DOHH2 (cell line): ENCODE results near the gene DACT2.

ENCODE experiments used
- EZH2phosphoT487 ChIP-seq: fragments of 200-600 bp; sonication (generic); IDR thresholded peaks from 2 replicates; pipeline ENCODE4 v1.6.1; 2017; ENCODE audit warnings: borderline replicate concordance, mild to moderate bottlenecking, antibody characterized with exemption, low read length, moderate library complexity, mixed read lengths
- TF ChIP-seq, protein P1 (sequence below): fragments of 200-600 bp; sonication (generic); IDR thresholded peaks from one replicate; pipeline ENCODE4 v1.5.1; 2014; ENCODE audit warnings: antibody characterized with exemption, mild to moderate bottlenecking, low read depth, low read length; ENCODE audit not compliant: poor library complexity, severe bottlenecking

DNA sequence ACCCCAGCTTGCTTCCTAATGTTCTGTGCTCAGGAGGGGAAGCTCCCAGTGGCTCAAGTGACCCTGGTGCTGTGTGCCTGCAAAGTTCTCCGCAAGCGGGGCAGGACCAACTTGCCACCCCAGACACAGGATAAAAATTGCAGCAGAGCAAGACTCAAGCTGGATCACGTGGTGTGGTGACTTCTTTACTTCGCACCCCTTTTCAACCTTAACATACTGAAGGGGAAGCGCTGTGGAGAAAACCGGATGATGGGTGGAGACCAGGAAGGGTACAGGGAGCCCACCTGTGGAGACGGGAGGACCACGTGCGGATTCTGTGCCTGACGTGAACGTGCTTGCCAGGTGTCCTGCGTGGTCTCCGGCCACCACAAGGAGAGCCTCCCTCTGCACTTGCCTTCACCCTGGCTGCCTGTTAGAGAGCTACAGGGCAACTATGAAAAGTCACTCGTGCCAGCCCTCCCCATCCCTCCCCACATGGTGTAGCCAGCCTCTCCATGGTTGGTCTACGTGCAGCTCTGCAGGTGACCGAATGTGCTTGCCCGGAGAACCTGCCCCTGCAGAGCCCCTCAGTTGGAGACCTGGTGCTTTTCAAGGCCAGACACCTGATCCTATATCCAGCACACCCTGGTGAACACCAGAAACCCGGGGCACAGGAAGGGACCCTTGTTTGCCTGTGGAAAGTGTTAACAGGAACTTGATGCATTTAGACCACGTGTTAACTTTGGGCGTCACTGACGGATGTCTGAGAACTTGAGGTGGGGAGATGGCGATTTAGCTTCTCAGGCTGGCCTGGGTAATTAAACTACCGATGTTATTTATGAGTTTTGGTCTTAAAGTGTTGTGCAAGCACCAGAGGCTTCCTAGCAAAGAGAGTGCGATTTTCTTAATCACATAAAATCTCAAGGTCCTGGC, 23.9 kb upstream of the DACT2 start:
- TF ChIP-seq, protein P1, sequence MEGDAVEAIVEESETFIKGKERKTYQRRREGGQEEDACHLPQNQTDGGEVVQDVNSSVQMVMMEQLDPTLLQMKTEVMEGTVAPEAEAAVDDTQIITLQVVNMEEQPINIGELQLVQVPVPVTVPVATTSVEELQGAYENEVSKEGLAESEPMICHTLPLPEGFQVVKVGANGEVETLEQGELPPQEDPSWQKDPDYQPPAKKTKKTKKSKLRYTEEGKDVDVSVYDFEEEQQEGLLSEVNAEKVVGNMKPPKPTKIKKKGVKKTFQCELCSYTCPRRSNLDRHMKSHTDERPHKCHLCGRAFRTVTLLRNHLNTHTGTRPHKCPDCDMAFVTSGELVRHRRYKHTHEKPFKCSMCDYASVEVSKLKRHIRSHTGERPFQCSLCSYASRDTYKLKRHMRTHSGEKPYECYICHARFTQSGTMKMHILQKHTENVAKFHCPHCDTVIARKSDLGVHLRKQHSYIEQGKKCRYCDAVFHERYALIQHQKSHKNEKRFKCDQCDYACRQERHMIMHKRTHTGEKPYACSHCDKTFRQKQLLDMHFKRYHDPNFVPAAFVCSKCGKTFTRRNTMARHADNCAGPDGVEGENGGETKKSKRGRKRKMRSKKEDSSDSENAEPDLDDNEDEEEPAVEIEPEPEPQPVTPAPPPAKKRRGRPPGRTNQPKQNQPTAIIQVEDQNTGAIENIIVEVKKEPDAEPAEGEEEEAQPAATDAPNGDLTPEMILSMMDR: no peak
- TF ChIP-seq EZH2phosphoT487: no peak
